Suppressor macrophage treated with lipopolysaccharide for 4 hours (primary cell): ENCODE data around the gene SHC1.

Experiments
- DNase-seq: peaks from one replicate; pipeline ENCODE4 v3.0.0-alpha.2; 2020

Gene SHC1, protein sequence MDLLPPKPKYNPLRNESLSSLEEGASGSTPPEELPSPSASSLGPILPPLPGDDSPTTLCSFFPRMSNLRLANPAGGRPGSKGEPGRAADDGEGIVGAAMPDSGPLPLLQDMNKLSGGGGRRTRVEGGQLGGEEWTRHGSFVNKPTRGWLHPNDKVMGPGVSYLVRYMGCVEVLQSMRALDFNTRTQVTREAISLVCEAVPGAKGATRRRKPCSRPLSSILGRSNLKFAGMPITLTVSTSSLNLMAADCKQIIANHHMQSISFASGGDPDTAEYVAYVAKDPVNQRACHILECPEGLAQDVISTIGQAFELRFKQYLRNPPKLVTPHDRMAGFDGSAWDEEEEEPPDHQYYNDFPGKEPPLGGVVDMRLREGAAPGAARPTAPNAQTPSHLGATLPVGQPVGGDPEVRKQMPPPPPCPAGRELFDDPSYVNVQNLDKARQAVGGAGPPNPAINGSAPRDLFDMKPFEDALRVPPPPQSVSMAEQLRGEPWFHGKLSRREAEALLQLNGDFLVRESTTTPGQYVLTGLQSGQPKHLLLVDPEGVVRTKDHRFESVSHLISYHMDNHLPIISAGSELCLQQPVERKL

DNA sequence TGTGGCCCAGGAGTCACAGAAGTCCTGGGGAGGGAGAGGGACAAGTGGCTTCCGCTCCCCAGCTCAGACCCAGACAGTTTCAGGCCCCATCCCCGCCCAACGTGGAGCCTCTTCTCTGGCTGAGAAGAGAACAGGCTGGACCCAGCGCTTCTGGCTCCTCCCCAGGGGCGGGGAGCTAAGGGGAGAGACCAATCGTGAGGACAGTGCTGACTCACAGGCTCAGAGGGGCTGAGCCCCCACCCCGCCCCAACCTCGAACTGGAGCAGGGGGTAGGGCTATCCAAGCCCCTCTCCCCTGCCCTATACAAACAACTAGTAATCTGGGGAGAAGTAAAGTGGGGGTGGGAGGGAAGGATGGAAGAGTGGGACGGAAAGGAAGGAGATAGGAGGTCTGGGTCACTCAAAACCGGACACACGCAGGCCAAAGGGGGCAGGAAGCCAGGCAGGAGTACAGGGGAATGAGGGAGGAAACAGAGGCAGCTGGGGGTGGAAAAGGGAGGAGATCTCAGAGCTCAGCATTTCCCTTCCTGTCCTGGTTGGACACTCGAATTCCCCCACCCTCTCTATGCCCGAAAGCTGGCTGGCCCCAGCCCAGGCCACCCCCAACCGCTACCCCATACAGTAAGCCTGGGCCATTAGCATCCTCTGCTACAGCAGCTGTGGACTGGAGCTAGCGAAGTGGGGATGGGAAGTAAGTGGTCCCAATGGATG is at the start of gene SHC1:
SHC1 (minus strand) TSS at position 117 of the 710 bp plus-strand sequence. CDS start 221 bp downstream, outside the sequence.
- peak; percentile 76 for DNase-seq

DNA sequence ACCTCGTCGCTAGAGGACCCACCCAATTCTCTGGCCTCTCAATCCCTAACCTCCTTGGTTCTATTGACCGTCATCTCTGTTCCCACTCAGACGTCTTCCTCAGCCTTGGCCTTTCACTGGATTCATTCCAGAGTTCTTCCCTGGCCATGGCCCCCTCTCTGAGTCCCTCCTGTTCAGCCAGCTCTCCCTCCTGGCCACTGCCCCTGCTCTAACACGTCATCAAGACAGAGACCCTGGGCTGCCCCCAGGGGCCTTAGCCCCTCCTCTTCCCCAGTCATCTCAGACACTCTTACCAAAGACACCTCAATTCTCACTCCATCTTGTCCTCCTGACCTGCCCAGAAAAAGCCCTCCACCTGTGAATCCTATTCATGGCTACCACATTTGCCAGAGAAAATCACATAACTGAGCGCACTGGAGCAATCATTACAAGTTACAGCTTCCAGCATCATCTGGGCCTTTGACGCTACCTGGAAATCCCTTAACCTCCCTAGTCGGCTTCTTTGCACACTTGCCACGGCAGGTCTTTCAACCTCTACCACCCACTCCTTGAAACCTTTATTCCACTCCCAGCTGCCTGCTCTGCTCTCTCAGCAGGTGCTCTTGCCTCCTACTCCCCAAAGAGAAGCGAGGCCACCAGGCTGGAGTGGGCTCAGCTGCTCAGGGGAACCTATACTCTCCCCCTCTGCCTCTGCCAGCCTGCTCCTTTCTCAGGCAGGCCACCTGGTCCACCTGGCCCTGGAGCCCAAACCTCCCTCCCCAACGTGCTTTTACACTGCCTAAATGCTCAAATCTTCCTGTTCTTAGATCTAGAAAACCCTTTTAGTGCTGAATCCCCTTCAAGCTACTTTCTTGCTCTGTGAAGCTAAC is 49.1 kb upstream of the SHC1 start:
- no peak for DNase-seq

DNA sequence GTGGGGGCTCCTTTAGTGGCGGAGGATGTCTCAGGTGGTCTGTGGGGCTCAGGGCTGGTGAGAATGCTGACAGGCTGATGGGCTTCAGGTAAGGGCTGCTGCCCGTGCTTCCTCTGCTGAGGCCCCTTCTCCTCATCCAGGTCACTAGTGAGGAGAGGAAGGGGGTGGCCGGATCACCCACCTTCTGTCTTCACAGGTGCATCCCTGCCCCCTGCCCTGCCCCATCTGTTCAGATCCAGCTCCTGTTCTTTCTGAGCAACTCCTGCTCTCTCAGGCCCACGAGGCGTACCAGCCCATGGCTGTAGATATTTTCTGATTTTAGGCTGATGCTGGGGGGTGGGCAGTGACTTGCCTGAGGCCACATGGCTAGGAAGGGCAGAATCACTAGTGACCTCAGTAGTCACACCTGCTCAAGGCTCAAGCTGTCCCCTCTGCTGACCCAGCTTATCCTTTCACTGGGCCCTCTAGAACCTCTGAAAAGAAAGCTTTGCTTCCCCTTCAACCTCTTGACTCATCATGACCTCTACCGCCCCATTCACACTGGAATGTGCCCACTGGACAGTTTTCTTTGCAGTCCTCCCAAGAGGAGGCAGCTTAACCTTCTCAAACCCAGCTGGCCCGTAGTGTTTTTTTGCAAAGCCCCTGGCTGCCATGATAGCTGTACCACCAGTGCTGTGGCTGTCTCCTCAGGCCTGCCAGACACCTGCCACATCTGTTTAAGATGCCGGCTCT is 48.2 kb upstream of the SHC1 start:
- DNase-seq = no peak

DNA sequence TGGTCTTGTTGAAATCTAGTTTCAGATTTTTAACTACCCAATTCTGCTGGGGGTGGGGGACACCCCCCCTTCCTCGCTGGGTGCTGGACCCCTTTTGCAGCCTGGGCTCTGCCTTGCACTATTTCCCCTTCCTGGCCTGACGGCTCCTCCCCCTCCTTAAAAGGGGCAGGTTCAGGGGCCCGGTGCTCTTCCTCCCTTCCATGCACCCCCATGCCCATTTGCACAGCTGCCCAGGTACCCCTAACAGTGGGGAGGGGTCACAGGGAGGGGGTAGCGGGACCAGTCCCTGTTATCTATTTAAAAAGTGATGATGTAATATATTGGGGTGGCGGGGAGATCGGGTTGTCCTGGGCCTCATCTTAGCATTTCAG is 47.4 kb upstream of the SHC1 start:
- no peak for DNase-seq

DNA sequence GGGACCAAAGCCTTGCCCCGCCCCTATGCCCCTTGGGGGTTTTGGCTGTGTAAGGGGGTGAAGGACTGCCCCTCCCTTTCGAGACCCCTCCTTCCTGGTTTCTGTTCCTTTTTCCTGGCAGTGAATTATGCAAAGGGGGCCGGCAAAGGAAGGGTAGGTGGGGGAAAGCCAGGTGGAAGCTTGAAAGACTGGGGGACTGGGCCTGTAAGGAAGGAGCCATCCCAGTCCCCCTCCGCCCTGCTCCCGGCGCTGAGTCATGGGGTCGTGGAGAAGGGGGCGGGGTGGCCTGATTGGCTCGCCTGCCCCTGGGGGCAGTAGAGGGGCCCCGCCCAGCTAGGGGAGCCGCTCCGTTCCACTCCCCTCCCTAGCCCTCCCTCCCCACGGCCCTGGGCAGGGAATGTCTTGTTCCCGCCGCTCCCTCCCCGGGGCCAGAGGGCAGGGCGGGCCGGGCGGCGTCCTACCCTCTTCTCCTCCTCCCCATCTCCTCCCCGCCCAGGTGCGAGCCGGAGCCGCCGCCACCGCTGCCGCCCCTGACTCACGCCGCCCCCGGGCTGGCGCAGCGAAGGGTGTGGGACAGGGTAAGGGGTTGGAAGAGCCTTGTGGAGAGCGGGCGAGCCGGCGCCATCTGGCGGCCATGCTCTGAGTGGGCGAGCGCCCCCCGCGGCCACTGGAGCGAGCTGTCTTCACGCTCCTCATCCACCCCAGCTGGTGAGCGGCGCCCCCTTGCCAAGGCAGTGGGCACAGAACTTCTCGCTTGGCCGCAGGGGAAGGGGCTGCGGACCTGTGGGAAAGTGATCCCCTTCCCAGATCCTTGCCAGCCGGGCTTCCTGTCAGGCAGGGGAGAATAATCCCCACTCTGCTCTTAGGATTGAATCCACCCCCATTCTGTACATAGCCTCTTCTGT is 46.7 kb upstream of the SHC1 start:
- peak; percentile 85 for DNase-seq

DNA sequence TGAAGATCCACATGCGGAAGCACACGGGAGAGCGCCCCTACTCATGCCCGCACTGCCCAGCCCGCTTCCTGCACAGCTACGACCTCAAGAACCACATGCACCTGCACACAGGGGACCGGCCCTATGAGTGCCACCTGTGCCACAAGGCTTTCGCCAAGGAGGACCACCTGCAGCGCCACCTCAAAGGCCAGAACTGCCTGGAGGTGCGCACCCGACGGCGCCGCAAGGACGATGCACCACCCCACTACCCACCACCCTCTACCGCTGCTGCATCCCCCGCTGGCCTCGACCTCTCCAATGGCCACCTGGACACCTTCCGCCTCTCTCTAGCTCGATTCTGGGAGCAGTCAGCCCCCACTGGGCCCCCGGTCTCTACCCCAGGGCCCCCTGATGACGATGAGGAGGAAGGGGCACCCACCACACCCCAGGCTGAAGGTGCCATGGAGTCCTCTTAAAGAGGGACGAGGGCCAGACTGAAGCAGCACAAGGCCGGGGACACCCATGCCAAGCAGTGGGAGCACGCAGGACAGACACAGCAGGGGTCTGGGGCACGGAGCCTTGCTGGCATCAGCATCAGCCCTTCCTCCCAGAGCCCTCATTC is 45.8 kb upstream of the SHC1 start:
- DNase-seq = no peak

DNA sequence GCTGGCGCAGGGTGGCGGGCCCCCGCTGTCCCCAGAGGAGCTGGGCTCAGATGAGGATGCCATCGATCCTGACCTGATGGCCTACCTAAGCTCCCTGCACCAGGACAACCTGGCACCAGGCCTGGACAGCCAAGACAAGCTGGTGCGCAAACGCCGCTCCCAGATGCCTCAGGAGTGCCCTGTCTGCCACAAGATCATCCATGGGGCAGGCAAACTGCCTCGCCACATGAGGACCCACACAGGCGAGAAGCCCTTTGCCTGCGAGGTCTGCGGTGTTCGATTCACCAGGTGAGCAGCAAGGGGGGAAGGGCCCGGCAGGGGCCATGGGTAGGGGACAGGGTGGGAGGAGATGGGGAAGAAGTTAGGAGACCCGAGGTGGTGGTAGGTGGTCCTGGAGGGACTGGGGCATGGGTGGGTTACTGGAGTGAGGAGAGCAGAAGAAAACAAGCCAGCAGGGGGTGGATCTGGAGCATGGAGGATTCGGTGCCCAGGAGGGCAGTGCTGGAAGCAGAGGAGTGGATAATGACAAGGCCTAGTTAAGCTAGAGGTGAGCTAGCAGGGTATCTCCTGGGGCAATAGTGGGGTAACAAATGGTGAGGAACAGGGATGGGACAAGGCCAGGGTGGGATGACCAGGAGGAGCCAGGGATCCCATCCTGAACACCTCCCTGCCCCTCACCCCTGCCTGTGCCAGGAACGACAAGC is 45.1 kb upstream of the SHC1 start:
- no peak for DNase-seq

DNA sequence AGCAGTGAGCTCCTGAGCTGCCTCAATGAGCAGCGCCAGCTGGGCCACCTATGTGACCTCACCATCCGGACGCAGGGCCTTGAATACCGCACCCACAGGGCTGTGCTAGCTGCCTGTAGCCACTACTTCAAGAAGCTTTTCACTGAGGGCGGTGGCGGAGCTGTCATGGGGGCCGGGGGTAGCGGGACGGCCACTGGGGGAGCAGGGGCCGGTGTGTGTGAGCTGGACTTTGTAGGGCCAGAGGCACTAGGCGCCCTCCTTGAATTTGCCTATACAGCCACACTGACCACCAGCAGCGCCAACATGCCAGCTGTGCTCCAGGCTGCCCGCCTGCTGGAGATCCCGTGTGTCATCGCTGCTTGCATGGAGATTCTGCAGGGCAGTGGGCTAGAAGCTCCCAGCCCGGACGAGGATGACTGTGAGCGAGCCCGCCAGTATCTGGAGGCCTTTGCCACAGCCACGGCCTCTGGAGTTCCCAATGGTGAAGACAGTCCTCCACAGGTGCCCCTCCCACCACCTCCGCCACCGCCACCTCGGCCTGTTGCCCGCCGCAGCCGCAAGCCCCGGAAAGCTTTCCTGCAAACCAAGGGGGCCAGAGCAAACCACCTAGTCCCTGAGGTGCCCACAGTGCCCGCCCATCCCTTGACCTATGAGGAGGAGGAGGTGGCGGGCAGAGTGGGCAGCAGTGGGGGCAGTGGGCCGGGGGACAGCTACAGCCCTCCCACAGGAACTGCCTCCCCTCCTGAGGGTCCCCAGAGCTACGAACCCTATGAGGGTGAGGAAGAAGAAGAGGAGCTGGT is 44.4 kb upstream of the SHC1 start:
- DNase-seq = no peak

DNA sequence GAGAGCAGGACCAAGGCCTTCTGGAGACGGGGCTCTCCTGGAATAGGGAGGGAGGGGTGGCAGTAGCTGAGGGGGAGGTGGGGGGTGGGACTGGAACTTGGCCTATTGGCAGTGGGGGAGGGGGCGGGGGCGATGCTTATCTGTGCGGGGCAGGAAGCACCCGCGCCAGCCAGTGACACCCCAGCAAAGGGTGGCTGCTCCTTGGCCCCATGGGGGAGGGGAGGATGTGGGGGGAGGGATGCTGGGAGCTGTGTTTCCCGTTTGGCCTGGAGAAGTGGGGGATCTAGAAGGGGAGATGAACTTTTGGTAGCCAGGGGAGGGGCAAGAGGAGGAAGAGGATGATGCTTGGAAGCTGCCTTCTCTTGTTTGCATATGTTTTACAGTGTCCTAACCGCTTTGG is 43.1 kb upstream of the SHC1 start:
- DNase-seq = no peak

DNA sequence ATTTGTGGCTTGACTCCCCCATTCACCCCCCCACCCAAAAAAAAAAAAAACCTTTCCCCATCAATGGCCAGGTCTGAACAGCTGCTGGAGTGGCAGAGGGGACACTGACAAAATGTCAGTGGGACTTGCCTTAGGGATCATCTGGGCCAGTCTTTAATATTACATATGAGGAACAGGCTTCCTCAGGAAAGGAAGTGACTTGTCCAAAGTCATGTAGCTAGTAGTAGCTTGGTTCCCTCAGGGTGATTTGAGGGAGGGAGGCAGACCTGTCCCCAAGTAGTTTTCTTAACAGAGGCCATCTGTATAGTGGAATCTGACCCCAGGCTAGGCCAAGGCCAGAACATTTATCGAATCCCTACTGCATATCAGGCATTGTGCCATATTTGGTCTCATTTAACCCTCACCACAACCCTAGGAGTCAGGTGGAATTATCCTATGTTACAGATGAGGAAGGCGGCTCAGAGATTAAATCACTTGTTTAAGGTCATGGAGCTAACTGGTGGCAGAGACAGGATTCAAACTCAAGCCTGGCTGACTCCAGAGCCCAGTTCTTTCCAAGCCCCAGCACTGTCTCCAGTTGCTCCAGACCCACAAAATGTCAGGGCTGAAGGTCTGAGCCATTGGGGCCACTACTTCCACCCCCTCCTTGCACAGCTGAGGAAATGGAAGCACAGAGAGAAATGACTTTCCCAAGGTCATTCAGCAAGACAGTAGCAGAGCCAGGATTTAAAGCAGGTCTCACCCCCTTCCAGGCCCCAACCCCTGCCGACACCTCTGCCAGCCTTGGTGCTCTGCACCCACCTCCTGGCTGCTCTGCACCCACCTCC is 42.4 kb upstream of the SHC1 start:
- DNase-seq = no peak

DNA sequence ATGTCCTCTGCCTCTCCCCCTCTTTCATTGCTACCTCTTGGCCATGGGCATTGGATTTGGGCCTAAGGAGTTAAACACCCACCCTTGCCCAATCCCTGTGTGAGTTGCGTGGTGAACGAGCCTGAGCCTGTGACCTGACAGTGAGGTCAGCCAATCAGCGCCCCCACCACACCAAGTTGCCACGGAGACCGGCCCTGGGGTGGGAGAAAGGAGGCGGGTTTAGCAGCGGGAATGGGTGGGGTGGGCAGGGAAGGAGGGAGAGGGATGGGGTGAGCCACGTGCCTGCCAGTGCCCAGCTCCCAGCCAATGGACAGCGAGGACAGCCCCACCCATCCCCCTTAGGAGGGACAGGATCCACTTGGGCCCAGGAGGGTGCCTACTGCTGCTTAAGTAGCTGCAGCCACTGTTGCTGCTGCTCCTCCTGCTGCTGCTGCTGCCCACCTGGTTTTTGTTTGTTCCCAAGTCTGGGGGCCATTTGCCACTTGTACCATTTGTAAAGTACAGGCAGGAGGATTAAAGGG is 41.5 kb upstream of the SHC1 start:
- DNase-seq = peak; percentile 70

DNA sequence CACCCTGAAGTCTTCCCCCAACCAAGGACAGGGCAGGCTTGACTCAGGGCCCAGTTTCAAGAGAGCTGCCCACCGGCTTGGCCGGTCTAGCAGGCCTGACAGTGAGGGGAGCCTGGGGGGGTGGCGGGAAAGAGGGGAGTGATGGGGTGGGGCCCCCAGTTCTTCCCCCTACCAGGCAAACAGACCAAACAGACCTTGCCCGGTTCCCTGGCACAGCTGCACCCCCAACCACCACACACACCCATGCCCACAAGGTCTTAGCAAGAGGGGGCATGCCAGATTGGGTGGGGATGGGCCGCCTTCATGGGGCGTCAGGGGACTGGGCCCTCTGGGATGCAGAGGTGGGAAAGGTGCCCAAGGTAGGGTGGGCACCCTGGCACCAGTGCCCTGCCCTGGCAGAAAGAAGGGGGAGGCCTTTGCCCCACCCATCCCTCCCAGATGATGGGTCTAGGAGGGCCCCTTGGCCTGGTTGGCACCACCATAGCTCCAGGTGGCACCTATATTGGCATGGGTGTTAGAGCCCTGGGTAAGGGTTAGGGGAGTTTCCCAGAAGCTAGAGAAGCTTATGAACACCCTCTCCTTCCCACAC is 41.0 kb upstream of the SHC1 start:
- DNase-seq = no peak

DNA sequence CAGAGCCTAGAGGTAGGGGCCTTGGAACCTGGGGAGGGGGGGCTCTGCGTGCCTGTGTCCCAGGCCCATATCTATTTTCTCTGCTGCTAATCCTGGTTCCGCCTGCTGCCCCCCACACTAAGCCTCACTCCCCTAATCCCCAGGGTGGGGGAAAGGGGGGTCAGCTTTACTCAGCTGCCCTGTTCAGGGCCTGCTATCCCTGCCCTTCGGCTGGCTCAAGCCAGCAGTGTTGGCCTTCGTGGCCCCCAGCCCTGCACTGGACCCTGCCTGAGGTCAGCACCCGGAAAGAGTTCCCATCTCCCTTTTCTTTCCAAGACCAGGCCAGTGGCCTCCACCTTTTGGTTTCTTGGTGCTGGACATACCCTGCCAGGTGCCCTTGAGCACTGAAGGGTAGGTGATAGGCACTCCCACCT is 40.5 kb upstream of the SHC1 start:
- DNase-seq = no peak

DNA sequence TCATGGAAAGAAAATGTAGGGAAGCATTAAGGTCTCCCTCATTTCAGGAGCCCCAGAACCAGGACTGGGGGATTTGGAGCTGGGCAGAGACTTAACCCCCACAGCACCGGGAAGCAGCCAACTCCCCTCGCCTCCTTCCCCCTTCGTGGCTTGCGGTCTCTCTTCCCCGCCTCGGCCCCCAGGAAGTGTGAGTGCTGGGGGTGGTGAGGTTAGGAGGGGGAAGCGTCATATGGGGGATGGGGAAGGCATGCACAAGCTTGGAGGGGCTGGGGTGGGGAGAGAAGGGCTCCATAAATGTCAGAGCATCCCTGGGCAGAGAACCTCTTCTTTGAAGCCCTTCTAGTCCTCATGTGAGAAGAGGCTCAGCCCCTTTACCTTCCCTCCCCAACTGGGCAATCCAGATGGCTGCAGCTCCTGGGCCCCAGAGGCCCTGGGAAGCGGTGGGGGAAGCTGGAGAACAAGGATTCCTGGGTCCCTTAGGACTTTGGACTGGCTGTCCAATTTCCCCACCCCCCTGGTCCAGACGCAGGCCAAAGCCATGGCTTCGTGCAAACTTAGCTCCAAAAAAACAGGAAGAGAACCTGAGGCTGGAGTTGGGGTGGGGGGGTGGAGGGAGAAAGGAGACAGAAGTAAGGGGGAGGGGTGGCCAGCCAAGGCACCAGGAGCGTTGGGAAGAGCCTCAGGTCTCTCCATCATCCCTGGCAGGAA is 39.8 kb upstream of the SHC1 start:
- no peak for DNase-seq

DNA sequence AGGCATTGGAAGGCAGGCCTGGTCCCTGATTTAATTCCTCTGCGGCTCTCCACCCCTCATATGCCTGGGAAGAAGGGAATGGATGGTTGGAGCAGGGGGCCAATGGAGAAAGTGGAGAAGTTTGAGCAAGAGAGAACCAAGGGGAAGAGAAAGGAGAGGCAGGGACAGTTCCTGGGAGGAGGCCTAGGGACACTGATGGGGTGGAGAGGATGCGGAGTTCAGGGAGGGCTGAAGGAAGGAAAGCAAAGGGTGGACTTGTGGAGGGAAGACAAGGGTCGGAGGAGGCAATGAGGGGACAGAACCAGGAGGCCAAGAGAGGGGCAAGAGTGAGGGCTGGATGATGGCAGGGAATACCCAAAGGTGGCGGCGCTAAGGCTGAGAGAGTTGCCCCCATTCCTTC is 39.2 kb upstream of the SHC1 start:
- no peak for DNase-seq

DNA sequence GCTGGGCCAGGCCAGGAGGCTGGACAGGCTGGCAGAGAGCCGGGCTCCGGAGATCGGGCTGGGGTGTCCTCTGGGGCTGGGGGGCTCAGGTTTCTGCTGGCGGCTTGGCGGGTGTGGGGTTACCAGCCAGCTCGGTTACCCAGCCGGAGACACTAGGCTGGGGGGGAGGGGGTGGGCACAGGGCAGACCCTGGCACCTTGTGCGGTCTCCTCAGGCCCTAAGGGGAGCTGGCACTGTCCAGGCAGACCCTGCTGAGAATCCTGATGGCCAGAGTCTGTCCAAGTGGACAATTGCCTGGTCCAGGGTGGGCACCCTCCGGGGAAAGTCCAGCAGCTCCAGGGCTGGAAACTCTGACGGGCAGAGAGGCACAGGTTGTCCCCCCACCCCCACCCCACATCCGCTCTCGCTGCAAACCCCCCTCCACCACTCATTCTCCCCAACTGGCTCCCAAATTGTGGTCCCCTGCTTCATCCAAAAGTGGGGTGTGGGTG is 38.7 kb upstream of the SHC1 start:
- DNase-seq = no peak
